CD4-positive, alpha-beta T cell treated with Interferon gamma for 1 hour (primary cell): Measurements from ENCODE around the gene LENG1.

Experiments used
- DNase-seq: peaks from one replicate; pipeline ENCODE4 v3.0.0-alpha.2; 2020

Gene LENG1

DNA sequence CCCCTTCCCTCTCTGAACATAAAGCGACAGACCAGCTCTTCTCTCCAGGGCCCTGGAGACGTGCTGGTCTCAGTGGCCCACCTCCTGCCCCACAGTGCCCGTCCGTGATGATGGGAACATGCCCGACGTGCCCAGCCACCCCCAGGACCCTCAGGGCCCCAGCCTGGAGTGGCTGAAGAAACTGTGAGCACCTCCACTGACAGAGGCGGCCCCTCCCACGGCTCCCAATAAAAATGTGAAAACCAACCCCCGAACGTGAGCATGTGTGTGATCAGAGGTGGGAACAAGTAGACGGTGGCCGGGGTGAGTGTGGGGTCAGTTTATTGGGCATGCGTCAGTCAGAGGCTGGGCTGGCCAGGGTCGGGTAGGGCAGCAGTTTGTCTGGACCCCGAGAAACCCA is 52.8 kb downstream of the LENG1 start:
- DNase-seq: no peak

DNA sequence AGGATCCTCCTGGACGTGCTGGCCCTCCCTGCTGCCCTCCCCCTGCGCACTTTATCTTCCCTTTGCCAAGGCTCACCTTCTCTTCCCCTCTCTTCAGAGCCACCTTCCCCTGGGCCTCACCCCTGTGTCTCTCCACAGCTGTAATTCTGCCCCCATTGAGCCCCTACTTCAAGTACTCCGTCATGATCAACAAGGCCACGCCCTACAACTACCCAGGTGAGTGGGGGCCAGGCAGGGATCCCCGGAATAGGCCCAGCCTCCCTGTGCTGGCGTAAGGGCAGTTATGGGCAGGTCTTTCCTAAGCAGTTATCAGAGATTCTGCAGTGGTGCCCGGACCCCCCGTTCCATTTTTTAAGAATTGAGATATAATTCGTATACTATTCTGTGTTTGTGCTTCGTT is 53.7 kb downstream of the LENG1 start:
- no peak for DNase-seq
